Limb (tissue), 2 donors: ENCODE results near the gene CYBRD1.

Source experiments
- DNase-seq, 2 donors: peaks; one replicate each; pipeline ENCODE4 v3.0.0-alpha.2; 2016; ENCODE audit errors: extremely low spot score in 2 of 2

CYBRD1 gene

DNA sequence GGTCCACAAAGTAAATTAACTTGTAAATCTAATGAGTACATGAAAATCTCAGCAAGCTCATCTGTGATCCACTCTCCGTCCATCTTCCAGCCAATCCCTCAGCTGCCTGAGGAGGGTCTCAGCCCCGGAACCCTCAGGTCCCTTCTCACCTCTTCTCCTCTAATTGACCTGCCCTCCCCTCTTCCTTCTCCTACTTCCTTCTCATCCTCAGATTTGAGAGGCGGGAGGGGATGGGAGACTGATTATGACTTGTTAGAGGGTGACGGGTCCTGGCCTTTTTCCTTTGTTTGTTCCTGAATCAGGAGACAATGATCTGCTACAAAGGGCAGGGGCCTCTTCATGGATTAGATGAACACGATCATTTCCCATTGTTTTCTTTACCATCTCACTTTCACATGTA is 80.1 kb downstream of the CYBRD1 start:
- DNase-seq: no peak
